WTC11 (cell line): Measurements from ENCODE around the gene KCNC3. TPM values are rescaled to one million over a fixed set of nuclear protein-coding genes. Genes with fewer than 3 reads are reported as not detected.

Source experiments
- ATAC-seq: fragments of 200-7000 bp; cut with Tn5 transposase; 2 replicates; pipeline ENCODE4 v1.10.0; 2021; ENCODE audit warnings: mild to moderate bottlenecking, moderate library complexity
- CTCF ChIA-PET: fragments of 300-600 bp; sonication (Branson Sonifier 250); formaldehyde crosslinking; loops from one replicate; lab custom pipeline; 2021; ENCODE audit warnings: antibody characterized with exemption; lab: Charles Lee
- POLR2A ChIA-PET: fragments of 350-600 bp; sonication (Branson Sonifier 250); formaldehyde crosslinking; loops from one replicate; lab custom pipeline; 2021; ENCODE audit warnings: antibody characterized with exemption; lab: Charles Lee
- DNase-seq: peaks from one replicate; pipeline ENCODE4 v3.0.0; 2021; ENCODE audit warnings: low spot score
- H3K27ac Mint-ChIP-seq: 2 replicates; pipeline ENCODE4 v1.8.0; 2021; ENCODE audit warnings: mixed read lengths
- H3K27me3 Mint-ChIP-seq: 2 replicates; pipeline ENCODE4 v1.8.0; 2021; ENCODE audit warnings: low read depth, mild to moderate bottlenecking, moderate library complexity, mixed read lengths
- H3K36me3 Mint-ChIP-seq: 2 replicates; pipeline ENCODE4 v1.8.0; 2021; ENCODE audit warnings: mixed read lengths
- H3K4me1 Mint-ChIP-seq: 2 replicates; pipeline ENCODE4 v1.8.0; 2022; ENCODE audit warnings: mixed read lengths
- H3K4me3 Mint-ChIP-seq: 2 replicates; pipeline ENCODE4 v1.8.0; 2021; ENCODE audit warnings: mild to moderate bottlenecking, moderate library complexity, mixed read lengths
- H3K9me3 Mint-ChIP-seq: 2 replicates; pipeline ENCODE4 v1.8.0; 2021; ENCODE audit warnings: mixed read lengths
- ATF1 ChIP-seq: sonication (generic); formaldehyde crosslinking; IDR thresholded peaks from 2 replicates; pipeline ENCODE4 v1.8.1; 2023; ENCODE audit warnings: mild to moderate bottlenecking, moderate library complexity, missing genetic modification reagents
- CBFB ChIP-seq: sonication (generic); formaldehyde crosslinking; IDR thresholded peaks from 2 replicates; pipeline ENCODE4 v1.8.1; 2022; ENCODE audit warnings: mild to moderate bottlenecking, low read depth, missing genetic modification reagents
- CREB1 ChIP-seq: sonication (generic); formaldehyde crosslinking; IDR thresholded peaks from 2 replicates; pipeline ENCODE4 v1.8.0; 2023; ENCODE audit warnings: mild to moderate bottlenecking, missing genetic modification reagents
- E2F4 ChIP-seq: sonication (generic); formaldehyde crosslinking; IDR thresholded peaks from 2 replicates; pipeline ENCODE4 v1.8.1; 2022; ENCODE audit warnings: low read depth, mild to moderate bottlenecking, moderate library complexity, missing genetic modification reagents, borderline replicate concordance
- ELF4 ChIP-seq: sonication (generic); formaldehyde crosslinking; IDR thresholded peaks from 2 replicates; pipeline ENCODE4 v1.8.1; 2022; ENCODE audit warnings: low read depth, mild to moderate bottlenecking, moderate library complexity, missing genetic modification reagents
- EMX1 ChIP-seq: fragments of 250-450 bp; sonication (Bioruptor Pico); IDR thresholded peaks from 2 replicates; pipeline ENCODE4 v1.8.0; 2021; ENCODE audit warnings: mild to moderate bottlenecking
- ESRRA ChIP-seq: sonication (generic); formaldehyde crosslinking; IDR thresholded peaks from 2 replicates; pipeline ENCODE4 v1.8.1; 2022; ENCODE audit warnings: mild to moderate bottlenecking, missing genetic modification reagents, borderline replicate concordance
- ETV6 ChIP-seq: sonication (generic); formaldehyde crosslinking; IDR thresholded peaks from 2 replicates; pipeline ENCODE4 v1.8.1; 2022; ENCODE audit warnings: mild to moderate bottlenecking, missing genetic modification reagents
- GABPB1 ChIP-seq: sonication (generic); formaldehyde crosslinking; IDR thresholded peaks from 2 replicates; pipeline ENCODE4 v1.8.1; 2023; ENCODE audit warnings: mild to moderate bottlenecking, missing genetic modification reagents
- JAZF1 ChIP-seq: fragments of 250-450 bp; sonication (Bioruptor Pico); IDR thresholded peaks from 2 replicates; pipeline ENCODE4 v1.9.0; 2021; ENCODE audit warnings: moderate library complexity, mild to moderate bottlenecking, inconsistent platforms
- KAT7 ChIP-seq: sonication (generic); formaldehyde crosslinking; IDR thresholded peaks from 2 replicates; pipeline ENCODE4 v1.8.1; 2023; ENCODE audit warnings: missing genetic modification reagents, mild to moderate bottlenecking, borderline replicate concordance
- MYBL2 ChIP-seq: sonication (generic); formaldehyde crosslinking; IDR thresholded peaks from 2 replicates; pipeline ENCODE4 v1.8.1; 2023; ENCODE audit warnings: mild to moderate bottlenecking, moderate library complexity, missing genetic modification reagents
- NFYB ChIP-seq: sonication (generic); formaldehyde crosslinking; conservative IDR thresholded peaks from 2 replicates; pipeline ENCODE4 v1.8.0; 2022; ENCODE audit warnings: low read depth, missing genetic modification reagents
- NR3C1 ChIP-seq: sonication (generic); formaldehyde crosslinking; conservative IDR thresholded peaks from 2 replicates; pipeline ENCODE4 v1.8.1; 2023; ENCODE audit warnings: low read depth, mild to moderate bottlenecking, missing genetic modification reagents
- USF2 ChIP-seq: sonication (generic); formaldehyde crosslinking; IDR thresholded peaks from 2 replicates; pipeline ENCODE4 v1.8.1; 2023; ENCODE audit warnings: mild to moderate bottlenecking, missing genetic modification reagents, moderate library complexity
- ZBTB21 ChIP-seq: sonication (generic); formaldehyde crosslinking; IDR thresholded peaks from 2 replicates; pipeline ENCODE4 v1.8.1; 2023; ENCODE audit warnings: mild to moderate bottlenecking, missing genetic modification reagents, borderline replicate concordance
- ZNF219 ChIP-seq: sonication (generic); formaldehyde crosslinking; IDR thresholded peaks from 2 replicates; pipeline ENCODE4 v1.8.0; 2023; ENCODE audit warnings: missing genetic modification reagents, mild to moderate bottlenecking, borderline replicate concordance
- ZNF263 ChIP-seq: sonication (generic); formaldehyde crosslinking; IDR thresholded peaks from 2 replicates; pipeline ENCODE4 v1.8.1; 2022; ENCODE audit warnings: low read depth, mild to moderate bottlenecking, moderate library complexity, missing genetic modification reagents
- ZNF423 ChIP-seq: fragments of 250-450 bp; sonication (Bioruptor Pico); IDR thresholded peaks from 2 replicates; pipeline ENCODE4 v2.1.2; 2022; ENCODE audit warnings: mild to moderate bottlenecking, moderate library complexity
- ZNF671 ChIP-seq: fragments of 250-450 bp; sonication (Bioruptor Pico); IDR thresholded peaks from 2 replicates; pipeline ENCODE4 v1.8.0; 2021; ENCODE audit warnings: mild to moderate bottlenecking
- ZSCAN18 ChIP-seq: fragments of 250-450 bp; sonication (Bioruptor Pico); IDR thresholded peaks from 2 replicates; pipeline ENCODE4 v2.1.2; 2022; ENCODE audit warnings: mild to moderate bottlenecking, moderate library complexity
- total RNA-seq: library from RNA; stranded (reverse); gene quantifications from 3 replicates; pipeline ENCODE4 v1.2.3, GENCODE V29; 2021
- TF ChIP-seq, protein P1 (sequence below): sonication (generic); formaldehyde crosslinking; IDR thresholded peaks from 2 replicates; pipeline ENCODE4 v1.8.1; 2023; ENCODE audit warnings: mild to moderate bottlenecking, missing genetic modification reagents
- TF ChIP-seq, protein P2 (sequence below): fragments of 250-450 bp; sonication (Bioruptor Pico); IDR thresholded peaks from 2 replicates; pipeline ENCODE4 v1.9.0; 2021; ENCODE audit warnings: mild to moderate bottlenecking
- TF ChIP-seq, protein P3 (sequence below): sonication (generic); formaldehyde crosslinking; IDR thresholded peaks from 2 replicates; pipeline ENCODE4 v1.8.0; 2023; ENCODE audit warnings: missing genetic modification reagents

KCNC3 gene
- total RNA-seq, 1 experiment from 2014 or later, result 8.5 TPM

DNA sequence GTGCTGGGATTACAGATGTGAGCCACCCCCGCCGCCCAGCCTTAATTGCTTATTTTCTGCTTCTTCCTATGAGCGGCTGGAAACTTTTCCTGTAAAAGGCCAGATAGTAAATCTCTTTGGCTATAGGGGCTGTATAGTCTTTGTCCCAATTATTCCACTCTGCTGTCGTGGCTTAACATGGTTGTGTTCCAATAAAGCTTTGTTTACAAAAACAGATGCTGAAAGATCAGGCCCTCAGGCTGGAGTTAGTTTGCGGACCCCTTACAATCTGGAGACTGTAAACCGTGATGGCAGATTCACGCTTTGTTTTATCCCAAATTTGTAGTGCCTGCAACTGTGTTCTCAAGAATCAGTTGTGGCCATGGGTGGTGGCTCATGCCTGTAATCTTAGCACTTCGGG is 10.7 kb downstream of the KCNC3 start:
- POLR2A ChIA-PET, result interaction anchor here (0.9 kb wide), 1 partner anchor 11 kb away, joined by 3 read pairs; the partner anchor contains the start of gene KCNC3
- no peaks in the 10 kb centered on the region for H3K9me3 Mint-ChIP-seq

GRCh38 chr19:50317115-50317514 is 12.1 kb downstream of the KCNC3 start:
- Mint-ChIP-seq H3K4me1 (peaks cover 29% of the 10 kb centered on the region), H3K27me3 (peaks cover 7% of the 10 kb centered on the region), H3K4me3 (no peak overlapping the region), H3K9me3 (no peaks in the 10 kb centered on the region), H3K27ac (no peak overlapping the region), H3K36me3 (no peaks in the 10 kb centered on the region; the same call in 1 of the 2 replicates)
- ATAC-seq, result no peak
- TF ChIP-seq E2F4 (CRISPR knock-in tag), result no peak
- no peak for TF ChIP-seq ZNF219 (CRISPR knock-in tag)
- TF ChIP-seq JAZF1 (CRISPR knock-in tag), result no peak
- no peak for TF ChIP-seq CBFB (CRISPR knock-in tag)
- no peak for TF ChIP-seq MYBL2 (CRISPR knock-in tag)
- TF ChIP-seq, protein P1, sequence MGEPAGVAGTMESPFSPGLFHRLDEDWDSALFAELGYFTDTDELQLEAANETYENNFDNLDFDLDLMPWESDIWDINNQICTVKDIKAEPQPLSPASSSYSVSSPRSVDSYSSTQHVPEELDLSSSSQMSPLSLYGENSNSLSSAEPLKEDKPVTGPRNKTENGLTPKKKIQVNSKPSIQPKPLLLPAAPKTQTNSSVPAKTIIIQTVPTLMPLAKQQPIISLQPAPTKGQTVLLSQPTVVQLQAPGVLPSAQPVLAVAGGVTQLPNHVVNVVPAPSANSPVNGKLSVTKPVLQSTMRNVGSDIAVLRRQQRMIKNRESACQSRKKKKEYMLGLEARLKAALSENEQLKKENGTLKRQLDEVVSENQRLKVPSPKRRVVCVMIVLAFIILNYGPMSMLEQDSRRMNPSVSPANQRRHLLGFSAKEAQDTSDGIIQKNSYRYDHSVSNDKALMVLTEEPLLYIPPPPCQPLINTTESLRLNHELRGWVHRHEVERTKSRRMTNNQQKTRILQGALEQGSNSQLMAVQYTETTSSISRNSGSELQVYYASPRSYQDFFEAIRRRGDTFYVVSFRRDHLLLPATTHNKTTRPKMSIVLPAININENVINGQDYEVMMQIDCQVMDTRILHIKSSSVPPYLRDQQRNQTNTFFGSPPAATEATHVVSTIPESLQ (CRISPR knock-in tag), result no peak
- TF ChIP-seq ESRRA (CRISPR knock-in tag), result no peak
- no peak for TF ChIP-seq NR3C1
- TF ChIP-seq KAT7, result no peak
- TF ChIP-seq ZBTB21 (CRISPR knock-in tag), result no peak
- TF ChIP-seq ZNF671 (CRISPR knock-in tag), result no peak
- no peak for TF ChIP-seq NFYB (CRISPR knock-in tag)
- TF ChIP-seq ZNF423 (CRISPR knock-in tag), result no peak
- TF ChIP-seq, protein P2, sequence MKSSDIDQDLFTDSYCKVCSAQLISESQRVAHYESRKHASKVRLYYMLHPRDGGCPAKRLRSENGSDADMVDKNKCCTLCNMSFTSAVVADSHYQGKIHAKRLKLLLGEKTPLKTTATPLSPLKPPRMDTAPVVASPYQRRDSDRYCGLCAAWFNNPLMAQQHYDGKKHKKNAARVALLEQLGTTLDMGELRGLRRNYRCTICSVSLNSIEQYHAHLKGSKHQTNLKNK (CRISPR knock-in tag), result no peak
- TF ChIP-seq, protein P3, sequence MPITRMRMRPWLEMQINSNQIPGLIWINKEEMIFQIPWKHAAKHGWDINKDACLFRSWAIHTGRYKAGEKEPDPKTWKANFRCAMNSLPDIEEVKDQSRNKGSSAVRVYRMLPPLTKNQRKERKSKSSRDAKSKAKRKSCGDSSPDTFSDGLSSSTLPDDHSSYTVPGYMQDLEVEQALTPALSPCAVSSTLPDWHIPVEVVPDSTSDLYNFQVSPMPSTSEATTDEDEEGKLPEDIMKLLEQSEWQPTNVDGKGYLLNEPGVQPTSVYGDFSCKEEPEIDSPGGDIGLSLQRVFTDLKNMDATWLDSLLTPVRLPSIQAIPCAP, result no peak
- POLR2A ChIA-PET, result interaction anchor here (2.0 kb wide), 1 partner anchor 9 kb away, joined by 21 read pairs; no protein-coding TSS in a partner anchor
- CTCF ChIA-PET, result interaction anchor here (1.8 kb wide), 1 partner anchor 52 kb away, joined by 16 read pairs; no protein-coding TSS in a partner anchor
- no peak for DNase-seq

More for the DNA sequence above, 10.7 kb downstream of the KCNC3 start:
- ATAC-seq (no peak), DNase-seq (no peak)
- no peak for TF ChIP-seq EMX1 (CRISPR knock-in tag)
- CTCF ChIA-PET, result interaction anchor here (1.4 kb wide), 1 partner anchor 171 kb away, joined by 4 read pairs; no protein-coding TSS in a partner anchor
- Mint-ChIP-seq H3K27ac (no peak overlapping the region), H3K4me1 (peaks cover 29% of the 10 kb centered on the region), H3K4me3 (no peak overlapping the region), H3K36me3 (peaks cover 3% of the 10 kb centered on the region), H3K27me3 (peaks cover 7% of the 10 kb centered on the region)

DNA sequence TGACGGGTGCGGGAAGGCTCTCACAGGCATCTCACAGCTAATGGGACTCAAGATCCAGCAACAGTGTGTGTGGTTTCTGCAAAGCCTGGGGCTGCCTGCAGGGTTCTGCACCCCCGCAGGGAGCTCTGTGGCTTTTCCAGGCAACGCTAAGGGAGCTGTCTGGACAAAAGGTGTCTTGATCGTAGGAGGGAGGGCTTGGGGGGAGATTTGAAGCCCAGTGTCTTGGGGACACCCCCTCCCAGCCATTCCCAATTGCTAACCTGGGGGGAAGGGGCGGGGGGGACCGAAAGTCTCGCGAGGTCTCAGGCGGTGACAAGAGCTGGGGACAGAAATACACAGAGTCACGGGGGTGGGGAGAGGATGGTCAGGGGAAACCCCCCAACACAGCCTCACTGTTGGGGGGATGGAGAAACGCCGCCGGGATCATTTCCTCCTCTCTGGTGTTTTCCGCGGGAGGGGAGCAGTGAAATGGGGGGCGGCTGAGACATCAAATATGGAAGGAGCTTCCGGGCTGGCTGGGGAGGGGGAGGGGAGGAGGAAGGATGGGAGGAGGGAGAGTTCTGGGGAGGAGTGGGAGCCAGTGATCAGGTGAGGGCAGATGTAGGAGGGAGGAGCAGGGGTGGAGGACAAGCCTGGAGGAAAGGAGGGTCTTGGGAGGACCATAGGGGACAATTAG is 13.3 kb downstream of the KCNC3 start:
- Mint-ChIP-seq H3K9me3 (no peaks in the 10 kb centered on the region), H3K4me1 (peaks cover 30% of the 10 kb centered on the region), H3K27me3 (peaks cover 6% of the 10 kb centered on the region), H3K4me3 (peak overlapping the region; percentile 82), H3K27ac (peak overlapping the region; percentile 98), H3K36me3 (no peaks in the 10 kb centered on the region; the same call in 1 of the 2 replicates)
- POLR2A ChIA-PET, result interaction anchor here (0.6 to 2.0 kb wide), 11 partner anchors 10 to 168 kb away, joined by 3 to 21 read pairs (median 8); partner anchors contain the start of genes KCNC3, MYH14 and POLD1
- CTCF ChIA-PET, result interaction anchor here (0.6 to 3.5 kb wide), 22 partner anchors 9 to 453 kb away, joined by 3 to 58 read pairs (median 6); partner anchors contain the start of genes KCNC3 and NR1H2
- ATAC-seq (peak; percentile 24), DNase-seq (peak; percentile 75)
- TF ChIP-seq CREB1 (no peak), ELF4 (peak; percentile 50; the same call in 1 of the 2 replicates), E2F4 (CRISPR knock-in tag) (no peak), ATF1 (no peak), GABPB1 (no peak), ZNF263 (peak; percentile 100), ETV6 (CRISPR knock-in tag) (0 out of 2 replicates have a peak, but pooled peaks have one; percentile 16), USF2 (CRISPR knock-in tag) (no peak), ZSCAN18 (CRISPR knock-in tag) (no peak)
